Adrenal gland (tissue), 12 donors: ENCODE measurements around the gene KCNE1. TPM values are rescaled to one million over a fixed set of nuclear protein-coding genes. Genes with fewer than 3 reads are reported as not detected.

Experiments used
- DNase-seq, 7 donors: peaks; one replicate each; pipeline ENCODE4 v3.0.0-alpha.2; 2019 to 2020
- H3K27ac ChIP-seq, 5 donors: fragments of 200-600 bp; sonication (generic) in 4 of 5; 1 replicate in 3 of 5; 2 replicates in 2 of 5; pipeline versions ENCODE4 v1.5.1 to v1.8.0; 2016 to 2020; ENCODE audit warnings: mild to moderate bottlenecking in 1 of 5
- H3K27me3 ChIP-seq: fragments of 200-600 bp; 2 replicates; pipeline ENCODE4 v1.8.0; 2021
- H3K36me3 ChIP-seq, 2 donors: fragments of 200-600 bp; replicated peaks in 1 of 2; 1 replicate in 1 of 2; 2 replicates in 1 of 2; pipeline versions ENCODE4 v1.5.1 to v1.8.0; 2018 to 2022
- H3K4me1 ChIP-seq, 2 donors: fragments of 200-600 bp; replicated peaks in 1 of 2; 1 replicate in 1 of 2; 2 replicates in 1 of 2; pipeline versions ENCODE4 v1.5.1 to v1.8.0; 2018 to 2021
- H3K4me3 ChIP-seq, 4 donors: fragments of 200-600 bp; sonication (generic) in 3 of 4; one replicate each; pipeline ENCODE4 v1.5.1; 2016 to 2018
- H3K9me3 ChIP-seq, 3 donors: fragments of 200-600 bp; sonication (generic) in 1 of 3; replicated peaks in 1 of 3; 1 replicate in 2 of 3; 2 replicates in 1 of 3; pipeline versions ENCODE4 v1.5.1 to v1.8.0; 2016 to 2021
- CTCF ChIP-seq, 6 experiments: fragments of 450-650 bp in 4 of 6; fragments of 200-600 bp in 2 of 6; sonication (generic) in 1 of 6; IDR thresholded peaks; 1 replicate in 5 of 6; 2 replicates in 1 of 6; pipeline versions ENCODE4 v1.5.1 to v1.8.0; 2016 to 2021; ENCODE audit warnings: antibody characterized with exemption in 6 of 6, mild to moderate bottlenecking in 2 of 6, moderate library complexity in 1 of 6
- POLR2A ChIP-seq, 2 donors: fragments of 450-650 bp; IDR thresholded peaks; one replicate each; pipeline ENCODE4 v1.6.1; 2017; ENCODE audit warnings: antibody characterized with exemption in 2 of 2, mild to moderate bottlenecking in 2 of 2, moderate library complexity in 1 of 2
- WGBS, 4 donors: extraction: QIAGEN DNeasy Blood & Tissue Kit in 2 of 4; methylation state at CpG; one replicate each; pipeline versions ENCODE4 v1.1.5 to v1.1.7; 2013 to 2017; 5-methylcytosine and 5-hydroxymethylcytosine counted together
- intact Hi-C, 2 donors: fragments of 100-400 bp; cut with DNase I; formaldehyde crosslinking; loops; one replicate each; pipeline versions ENCODE4 v1.14.1 to v1.15.0; 2022 to 2023
- polyA plus RNA-seq, 3 donors: library from polyadenylated mRNA; stranded (reverse); fragments of 200-250 nt in 2 of 3; fragments of 350-450 nt in 1 of 3; fragmentation: Illumina TruSeq in 1 of 3; extraction: RNeasy Lipid Tissue Mini Kit (QIAGEN cat#74804) in 1 of 3; gene quantifications; one replicate each; pipeline ENCODE4 v1.2.3, GENCODE V29; 2013 to 2014
- total RNA-seq, 9 donors: library from RNA; depleted of rRNA in 4 of 9; stranded (reverse); fragments of >200 nt in 4 of 9; fragments of 120-200 nt in 1 of 9; fragmentation: NEBNext Ultra II Directional in 1 of 9; extraction: Animal tissue kit (Norgen Biotek cat#: 25700) in 1 of 9; gene quantifications; one replicate each; pipeline versions ENCODE4 v1.1.0 to v1.2.4, GENCODE V29; 2013 to 2023
- donor health status: healthy with polysubstance abuse.
- donor health status: Bipolar disorder and iron deficiency.
- donor health status: DM: yes; HTN: yes; CAD: no.
- donor health status: DM: no; HTN: no; CAD: no.
- donor health status: DM: no; HTN: no; CAD: no.
- donor health status: DM: yes; HTN: yes; CAD: no.

Gene KCNE1
- total and polyA plus RNA-seq, 12 donors = 0.11 to 4.8 (median 1.9) TPM

GRCh38 chr21:34504595-34504994, 7.4 kb downstream of the KCNE1 start:
- H3K27ac ChIP-seq = no peak overlapping the region
- 73 to 90% (median 83%) methylated on average over 2 of the region's 2 CpGs for WGBS, 4 donors
- no peaks in the 10 kb centered on the region for H3K9me3 ChIP-seq
- H3K27me3 ChIP-seq = no peaks in the 10 kb centered on the region
- no peak for TF ChIP-seq CTCF (IDR thresholded peaks at IDR 0.05)
- TF ChIP-seq POLR2A (IDR thresholded peaks at IDR 0.05) = no peak
- H3K4me3 ChIP-seq = no peak overlapping the region
- intact Hi-C loops = no loop called here
- H3K36me3 ChIP-seq = no peaks in the 10 kb centered on the region
- no peak for DNase-seq
- H3K4me1 ChIP-seq = no peaks in the 10 kb centered on the region

GRCh38 chr21:34502480-34503106, 9.4 kb downstream of the KCNE1 start:
- 72 to 82% (median 78%) methylated on average over 3 of the region's 3 CpGs for WGBS, 4 donors
- H3K36me3 ChIP-seq = no peaks in the 10 kb centered on the region
- H3K9me3 ChIP-seq = peaks cover 0 to 8% (median 0%) of the 10 kb centered on the region in 3 donors
- no peaks in the 10 kb centered on the region for H3K27me3 ChIP-seq
- H3K27ac ChIP-seq = no peak overlapping the region
- no peak for TF ChIP-seq CTCF (IDR thresholded peaks at IDR 0.05)
- no peak for TF ChIP-seq POLR2A (IDR thresholded peaks at IDR 0.05)
- no peak for DNase-seq
- intact Hi-C loops = no loop called here
- H3K4me3 ChIP-seq = no peak overlapping the region
- H3K4me1 ChIP-seq = no peaks in the 10 kb centered on the region

GRCh38 chr21:34501716-34502115, 10.3 kb downstream of the KCNE1 start:
- intact Hi-C loops = no loop called here
- H3K27ac ChIP-seq = no peak overlapping the region
- H3K4me3 ChIP-seq = no peak overlapping the region
- TF ChIP-seq POLR2A (IDR thresholded peaks at IDR 0.05) (no peak), CTCF (IDR thresholded peaks at IDR 0.05) (no peak)
- H3K9me3 ChIP-seq = peaks cover 0 to 15% (median 0%) of the 10 kb centered on the region in 3 donors
- H3K4me1 ChIP-seq = no peaks in the 10 kb centered on the region
- no peaks in the 10 kb centered on the region for H3K36me3 ChIP-seq
- WGBS, 4 donors = 55 to 88% (median 72%) methylated on average over 1 of the region's 1 CpG
- no peak for DNase-seq
- no peaks in the 10 kb centered on the region for H3K27me3 ChIP-seq

- Histone ChIP-seq H3K36me3 (no peaks in the 10 kb centered on the region), H3K27me3 (no peaks in the 10 kb centered on the region), H3K9me3 (peaks cover 0 to 15% (median 0%) of the 10 kb centered on the region in 3 donors), H3K4me3 (no peak overlapping the region), H3K27ac (no peak overlapping the region), H3K4me1 (no peaks in the 10 kb centered on the region)
- TF ChIP-seq POLR2A (IDR thresholded peaks at IDR 0.05) (no peak), CTCF (IDR thresholded peaks at IDR 0.05) (no peak)
- intact Hi-C loops = no loop called here
- 52 to 71% (median 58%) methylated on average over 1 of the region's 1 CpG for WGBS, 4 donors
- DNase-seq = no peak
Observed at GRCh38 chr21:34500191-34500590, 11.8 kb downstream of the KCNE1 start.
